GM23248 (cell line): ENCODE measurements around the gene SOD2. TPM values are rescaled to one million over a fixed set of nuclear protein-coding genes. Genes with fewer than 3 reads are reported as not detected.
"Not testable (repeated sequence)": the region's sequence is repeated elsewhere in the genome, so short reads cannot be mapped to it uniquely, and the experiment has no call there.

ENCODE experiments used
- DNase-seq: peaks from one replicate; pipeline ENCODE4 v3.0.0-alpha.2; 2015
- H2AFZ ChIP-seq: fragments of 200-600 bp; sonication (generic); 2 replicates; pipeline ENCODE4 v1.6.1; 2016; ENCODE audit warnings: antibody characterized with exemption
- H3F3A ChIP-seq: fragments of 200-600 bp; sonication (generic); 2 replicates; pipeline ENCODE4 v1.6.1; 2016; ENCODE audit warnings: mild to moderate bottlenecking, antibody characterized with exemption, mixed run types; ENCODE audit not compliant: insufficient read depth
- H3K27ac ChIP-seq: fragments of 200-600 bp; sonication (generic); 2 replicates; pipeline ENCODE4 v1.5.1; 2016; ENCODE audit warnings: mild to moderate bottlenecking
- H3K27me3 ChIP-seq: fragments of 200-600 bp; sonication (generic); replicated peaks from 2 replicates; pipeline ENCODE4 v1.6.1; 2016; ENCODE audit warnings: mild to moderate bottlenecking; ENCODE audit not compliant: insufficient read depth
- H3K36me3 ChIP-seq: fragments of 200-600 bp; sonication (generic); 2 replicates; pipeline ENCODE4 v1.6.1; 2016; ENCODE audit warnings: low read depth, mild to moderate bottlenecking
- H3K4me1 ChIP-seq: fragments of 200-600 bp; sonication (generic); 2 replicates; pipeline ENCODE4 v1.6.1; 2016; ENCODE audit warnings: mild to moderate bottlenecking; ENCODE audit not compliant: insufficient read depth
- H3K4me2 ChIP-seq: fragments of 200-600 bp; sonication (generic); one replicate; pipeline ENCODE4 v1.6.1; 2016; ENCODE audit warnings: mild to moderate bottlenecking; ENCODE audit not compliant: unreplicated experiment
- H3K4me3 ChIP-seq: fragments of 200-600 bp; sonication (generic); 2 replicates; pipeline ENCODE4 v1.5.1; 2016; ENCODE audit warnings: mild to moderate bottlenecking
- H3K79me2 ChIP-seq: fragments of 200-600 bp; sonication (generic); 2 replicates; pipeline ENCODE4 v1.6.1; 2016; ENCODE audit warnings: mild to moderate bottlenecking; ENCODE audit not compliant: insufficient read depth
- H3K9ac ChIP-seq: fragments of 200-600 bp; sonication (generic); 2 replicates; pipeline ENCODE4 v1.6.1; 2016; ENCODE audit warnings: mild to moderate bottlenecking
- H3K9me2 ChIP-seq: fragments of 200-600 bp; sonication (generic); 2 replicates; pipeline ENCODE4 v1.6.1; 2016; ENCODE audit warnings: mixed run types, mild to moderate bottlenecking, moderate library complexity; ENCODE audit not compliant: insufficient read depth
- H3K9me3 ChIP-seq: fragments of 200-600 bp; sonication (generic); one replicate; pipeline ENCODE4 v1.6.1; 2017; ENCODE audit warnings: low read depth
- H4K20me1 ChIP-seq: fragments of 200-600 bp; sonication (generic); 2 replicates; pipeline ENCODE4 v1.6.0; 2016; ENCODE audit not compliant: insufficient read depth
- EZH2 ChIP-seq: fragments of 200-600 bp; sonication (generic); IDR thresholded peaks from 2 replicates; pipeline ENCODE4 v1.6.1; 2018; ENCODE audit warnings: antibody characterized with exemption, mild to moderate bottlenecking; ENCODE audit not compliant: insufficient read depth, poor library complexity, severe bottlenecking
- EZH2phosphoT487 ChIP-seq: fragments of 200-600 bp; sonication (generic); IDR thresholded peaks from 2 replicates; pipeline ENCODE4 v1.6.1; 2018; ENCODE audit warnings: antibody characterized with exemption, moderate library complexity, mild to moderate bottlenecking, low read depth; ENCODE audit not compliant: insufficient read depth
- WGBS, 2 experiments: methylation state at CpG; one replicate each; pipeline ENCODE4 v1.1.6; 2015 to 2017; ENCODE audit warnings: low lambda C conversion rate in 2 of 2, low coverage in 1 of 2; ENCODE audit errors: missing lambda C conversion rate in 2 of 2; 5-methylcytosine and 5-hydroxymethylcytosine counted together
- in situ Hi-C: fragments of 300-500 bp; cut with MboI; formaldehyde crosslinking; loops from 2 replicates; pipeline ENCODE4 v1.15.0; 2020
- polyA plus RNA-seq: library from polyadenylated mRNA; unstranded; fragments of >200 nt; fragmentation: Nextera tagmentation; extraction: Ambion mirVana; gene quantifications from 2 replicates; pipeline ENCODE4 v1.2.1, GENCODE V29; 2016
- total RNA-seq: library from RNA; depleted of rRNA; stranded (reverse); fragments of >200 nt; shearing (Covaris generic); gene quantifications from 2 replicates; pipeline ENCODE4 v1.2.3, GENCODE V29; 2014

SOD2 gene
- total and polyA plus RNA-seq, 2 experiments from 2014 or later: 53.1 to 62.6 TPM

DNA sequence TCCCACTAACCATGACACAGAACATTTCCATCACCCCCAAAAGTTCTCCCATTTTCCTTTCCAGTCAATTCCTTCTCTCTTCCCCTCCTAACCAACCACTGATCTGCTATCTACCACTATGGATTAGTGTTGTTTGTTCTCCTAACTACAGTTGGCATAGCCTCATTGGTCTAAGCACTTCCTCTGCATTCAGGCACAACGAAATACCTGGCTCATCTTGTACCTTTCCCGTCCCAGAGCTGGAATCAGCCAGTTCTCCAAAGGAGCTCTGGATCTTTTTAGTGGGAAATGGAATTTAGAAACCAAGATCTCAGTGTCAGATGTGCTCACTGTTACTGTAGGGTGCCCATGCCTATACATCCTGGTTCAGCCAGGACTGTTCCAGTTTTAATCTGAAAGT, 30.2 kb upstream of the SOD2 start:
- in situ Hi-C loops: no loop called here
- 96% methylated on average over 2 of the region's 2 CpGs for WGBS, 2 experiments
- H3K9ac ChIP-seq: no peak overlapping the region
- TF ChIP-seq EZH2 (no peak), EZH2phosphoT487 (no peak)
- H2AFZ ChIP-seq: no peak overlapping the region
- no peak overlapping the region for H3K4me3 ChIP-seq
- peaks cover 87% of the 10 kb centered on the region for H3K79me2 ChIP-seq
- no peaks in the 10 kb centered on the region for H3K27me3 ChIP-seq
- H3K27ac ChIP-seq: no peak overlapping the region
- no peaks in the 10 kb centered on the region; the same call in 1 of the 2 replicates for H4K20me1 ChIP-seq
- no peak overlapping the region for H3K4me2 ChIP-seq
- H3F3A ChIP-seq: peaks cover 8% of the 10 kb centered on the region
- DNase-seq: no peak
- H3K9me2 ChIP-seq: no peaks in the 10 kb centered on the region
- H3K4me1 ChIP-seq: peaks cover 7% of the 10 kb centered on the region
- H3K36me3 ChIP-seq: no peaks in the 10 kb centered on the region
- no peaks in the 10 kb centered on the region for H3K9me3 ChIP-seq

DNA sequence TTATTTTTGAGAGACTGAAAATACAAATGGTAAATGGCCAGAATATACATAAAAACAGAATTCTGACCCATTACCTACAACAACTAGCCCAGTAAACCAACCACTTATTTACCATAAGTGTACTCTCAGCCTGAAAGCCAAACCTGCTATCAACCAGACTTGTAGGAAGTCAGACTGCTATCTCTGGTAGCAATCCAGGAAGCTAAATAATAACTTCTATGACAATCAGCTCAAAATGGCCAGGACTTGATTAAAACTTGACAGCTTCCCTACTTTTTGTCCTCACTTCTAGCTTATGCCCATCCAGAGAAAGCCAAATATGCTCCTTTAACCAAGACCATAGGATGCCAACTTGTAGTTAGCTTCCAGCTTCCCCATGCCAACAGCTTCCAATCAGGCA, 29.6 kb upstream of the SOD2 start:
- in situ Hi-C loops: no loop called here
- H3K4me3 ChIP-seq: no peak overlapping the region

DNA sequence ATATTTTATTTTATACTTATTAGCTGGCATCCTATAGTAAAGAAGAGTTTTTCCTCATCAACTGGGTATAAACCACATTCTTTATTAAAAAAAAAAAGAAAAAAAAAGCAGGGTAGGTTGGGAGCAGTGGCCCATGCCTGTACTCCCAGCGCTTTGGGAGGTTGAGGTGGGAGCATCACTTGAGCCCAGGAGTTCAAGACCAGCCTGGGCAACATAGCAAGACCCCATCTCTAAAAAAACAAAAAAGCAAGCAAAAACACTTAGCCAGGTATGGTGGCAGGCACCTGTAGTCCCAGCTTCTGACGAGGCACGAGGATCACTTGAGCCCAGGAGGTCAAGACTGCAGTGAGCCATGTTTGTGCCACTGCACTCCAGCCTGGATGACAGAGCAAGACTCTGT, 28.9 kb upstream of the SOD2 start:
- H3K27ac ChIP-seq, in situ Hi-C loops, H3K36me3 ChIP-seq, H3K9me3 ChIP-seq, DNase-seq, H4K20me1 ChIP-seq, H3K9ac ChIP-seq, H3K27me3 ChIP-seq, H3K4me2 ChIP-seq, H3K9me2 ChIP-seq, H3K4me3 ChIP-seq, H2AFZ ChIP-seq: not testable (repeated sequence)
- Histone ChIP-seq H3F3A (peaks cover 16% of the 10 kb centered on the region; the same call in 1 of the 2 replicates), H3K79me2 (peaks cover 80% of the 10 kb centered on the region), H3K4me1 (peaks cover 17% of the 10 kb centered on the region)
- 91 to 98% methylated on average over 3 of the region's 3 CpGs for WGBS, 2 experiments

More for the DNA sequence above, 29.6 kb upstream of the SOD2 start:
- Histone ChIP-seq H3K79me2 (peaks cover 81% of the 10 kb centered on the region), H3K27me3 (no peaks in the 10 kb centered on the region), H3F3A (peaks cover 9% of the 10 kb centered on the region; the same call in 1 of the 2 replicates), H3K9ac (no peak overlapping the region), H3K4me1 (peaks cover 10% of the 10 kb centered on the region), H4K20me1 (no peaks in the 10 kb centered on the region), H3K36me3 (no peaks in the 10 kb centered on the region), H2AFZ (no peak overlapping the region), H3K27ac (no peak overlapping the region), H3K9me2 (no peaks in the 10 kb centered on the region), H3K9me3 (no peaks in the 10 kb centered on the region), H3K4me2 (no peak overlapping the region)
- DNase-seq: no peak
- TF ChIP-seq EZH2 (no peak), EZH2phosphoT487 (no peak)

DNA sequence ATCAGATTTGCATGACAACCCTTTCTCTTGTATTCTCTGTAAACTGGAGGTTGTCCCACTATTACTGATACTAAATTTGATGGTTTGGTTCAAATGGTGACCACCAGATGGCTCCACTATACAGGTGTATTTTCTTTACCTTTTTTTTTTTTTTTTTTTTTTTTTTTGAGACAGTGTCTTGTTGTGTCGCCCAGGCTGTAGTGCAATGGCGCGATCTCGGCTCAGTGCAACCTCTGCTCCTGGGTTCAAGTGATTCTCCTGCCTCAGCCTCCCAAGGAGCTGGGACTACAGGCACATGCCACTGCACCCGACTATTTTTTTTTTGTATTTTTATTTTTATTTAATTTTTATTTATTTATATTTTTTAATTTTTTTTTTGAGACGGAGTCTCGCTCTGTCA, 27.7 kb upstream of the SOD2 start:
- Histone ChIP-seq H3K36me3 (no peaks in the 10 kb centered on the region), H3K4me1 (peaks cover 21% of the 10 kb centered on the region), H4K20me1 (no peaks in the 10 kb centered on the region), H3K9me3 (no peaks in the 10 kb centered on the region), H2AFZ (no peak overlapping the region), H3F3A (peaks cover 26% of the 10 kb centered on the region), H3K27me3 (no peaks in the 10 kb centered on the region), H3K79me2 (peaks cover 73% of the 10 kb centered on the region), H3K4me2 (no peak overlapping the region), H3K9ac (no peak overlapping the region), H3K4me3 (no peak overlapping the region), H3K9me2 (no peaks in the 10 kb centered on the region), H3K27ac (no peak overlapping the region)
- TF ChIP-seq EZH2: no peak
- TF ChIP-seq EZH2phosphoT487: no peak
- 90 to 95% methylated on average over 7 of the region's 7 CpGs for WGBS, 2 experiments
- in situ Hi-C loops: no loop called here
- DNase-seq: peak; percentile 38

GRCh38 chr6:159719287-159719686, 26.2 kb upstream of the SOD2 start:
- no peak for DNase-seq
- Histone ChIP-seq H3K4me1 (peaks cover 25% of the 10 kb centered on the region), H3K27me3 (no peaks in the 10 kb centered on the region), H4K20me1 (no peaks in the 10 kb centered on the region), H3F3A (peaks cover 31% of the 10 kb centered on the region), H3K79me2 (peaks cover 73% of the 10 kb centered on the region), H2AFZ (no peak overlapping the region), H3K9ac (no peak overlapping the region), H3K4me3 (no peak overlapping the region), H3K27ac (no peak overlapping the region), H3K36me3 (no peaks in the 10 kb centered on the region), H3K9me3 (no peaks in the 10 kb centered on the region), H3K9me2 (no peaks in the 10 kb centered on the region), H3K4me2 (no peak overlapping the region)
- in situ Hi-C loops: no loop called here
- WGBS, 2 experiments: 92 to 95% methylated on average over 4 to 7 of the region's 7 CpGs
- no peak for TF ChIP-seq EZH2phosphoT487
- TF ChIP-seq EZH2: no peak
